A673 (cell line): Measurements from ENCODE around the gene HLA-DQA2. TPM values are rescaled to one million over a fixed set of nuclear protein-coding genes. Genes with fewer than 3 reads are reported as not detected.

Experiments used
- BruUV-seq: library from RNA; stranded (reverse); fragments of 400-500 nt; replicated peaks from 2 replicates; lab custom pipeline; 2021; lab: Mats Ljungman, UMichigan
- CTCF ChIA-PET: fragments of 300-600 bp; sonication (Branson Sonifier 250); formaldehyde crosslinking; loops from one replicate; lab custom pipeline; 2022; ENCODE audit warnings: antibody characterized with exemption; lab: Charles Lee
- POLR2A ChIA-PET: fragments of 300-600 bp; sonication (Branson Sonifier 250); formaldehyde crosslinking; loops from one replicate; lab custom pipeline; 2022; ENCODE audit warnings: antibody characterized with exemption; ENCODE audit not compliant: low non-redundant PET; lab: Charles Lee
- DNase-seq: peaks from one replicate; pipeline ENCODE4 v3.0.0-alpha.2; 2015; ENCODE audit warnings: low spot score
- H3K27ac ChIP-seq: fragments of 200-600 bp; sonication (generic); 2 replicates; pipeline ENCODE4 v1.5.1; 2016; ENCODE audit warnings: mixed run types, low read depth, mild to moderate bottlenecking, mixed read lengths, antibody characterized with exemption, low read length; ENCODE audit not compliant: poor library complexity, severe bottlenecking
- H3K27me3 ChIP-seq: fragments of 200-600 bp; sonication (generic); replicated peaks from 2 replicates; pipeline ENCODE4 v1.6.1; 2017; ENCODE audit warnings: mixed run types, low read depth, mild to moderate bottlenecking, mixed read lengths, antibody characterized with exemption, low read length; ENCODE audit not compliant: insufficient read depth, poor library complexity
- H3K36me3 ChIP-seq: fragments of 200-600 bp; sonication (generic); 2 replicates; pipeline ENCODE4 v1.6.1; 2016; ENCODE audit warnings: mixed run types, mild to moderate bottlenecking, mixed read lengths, antibody characterized with exemption, low read length; ENCODE audit not compliant: insufficient read depth, poor library complexity, severe bottlenecking
- H3K4me1 ChIP-seq: fragments of 200-600 bp; sonication (generic); 2 replicates; pipeline ENCODE4 v1.6.1; 2017; ENCODE audit warnings: mixed run types, mild to moderate bottlenecking, mixed read lengths, antibody characterized with exemption, low read length; ENCODE audit not compliant: insufficient read depth, poor library complexity, severe bottlenecking
- H3K4me3 ChIP-seq: fragments of 200-600 bp; sonication (generic); 2 replicates; pipeline ENCODE4 v1.5.1; 2016; ENCODE audit warnings: low read depth, mixed run types, mild to moderate bottlenecking, mixed read lengths, low read length; ENCODE audit not compliant: poor library complexity, severe bottlenecking
- H3K9me3 ChIP-seq: fragments of 200-600 bp; sonication (generic); 2 replicates; pipeline ENCODE4 v1.6.1; 2016; ENCODE audit warnings: mixed run types, low read depth, mild to moderate bottlenecking, mixed read lengths, antibody characterized with exemption, low read length; ENCODE audit not compliant: poor library complexity, severe bottlenecking
- EZH2 ChIP-seq: fragments of 200-600 bp; sonication (generic); IDR thresholded peaks from 2 replicates; pipeline ENCODE4 v1.6.1; 2017; ENCODE audit warnings: borderline replicate concordance, low read depth, mild to moderate bottlenecking, mixed read lengths, antibody characterized with exemption, low read length; ENCODE audit not compliant: poor library complexity, severe bottlenecking
- intact Hi-C: fragments of 100-400 bp; cut with micrococcal nuclease; formaldehyde crosslinking; loops from one replicate; pipeline ENCODE4 v1.10.0; 2022; ENCODE audit not compliant: unreplicated experiment
- total RNA-seq: library from RNA; stranded (reverse); gene quantifications from 2 replicates; pipeline ENCODE4 v1.2.3, GENCODE V29; 2021
- TF ChIP-seq, protein P1 (sequence below): fragments of 300-800, 200-600 bp; sonication (generic); conservative IDR thresholded peaks from 2 replicates; pipeline ENCODE4 v1.5.1; 2017; ENCODE audit warnings: low read depth, mild to moderate bottlenecking, antibody characterized with exemption, low read length, moderate library complexity, mixed read lengths

HLA-DQA2 gene
- total RNA-seq, 1 experiment from 2014 or later, result not detected

DNA sequence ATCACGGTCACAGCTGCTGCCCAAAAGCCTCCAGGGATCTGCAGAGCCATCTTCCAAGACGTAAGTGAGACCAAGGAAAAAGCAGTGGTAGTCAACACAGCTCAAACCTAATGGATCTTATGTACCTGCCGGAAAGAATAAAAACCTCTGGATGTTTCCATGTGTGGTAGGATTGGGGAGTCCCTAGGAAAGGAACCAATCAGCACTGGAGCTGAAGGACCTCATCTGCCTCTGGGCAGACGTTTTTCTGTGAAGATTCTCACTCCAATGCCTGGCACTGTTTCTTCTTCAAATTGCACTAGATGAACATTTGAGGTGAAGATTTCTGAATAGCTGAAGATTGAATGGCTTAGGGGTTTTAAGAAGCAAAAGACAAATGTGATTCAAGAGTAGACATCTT is 22.2 kb downstream of the HLA-DQA2 start, which contains the start of gene HLA-DQB2:
HLA-DQB2 (minus strand) TSS at position 112 of the 400 bp plus-strand sequence; CDS start at position 50, 62 bp downstream.
- ChIA-PET CTCF (no interaction called here), POLR2A (no interaction called here)
- Histone ChIP-seq H3K27ac (no peak within 1 kb of the TSS), H3K4me3 (no peak within 1 kb of the TSS), H3K4me1 (no peaks in the 10 kb centered on the region), H3K36me3 (no peaks in the 10 kb centered on the region), H3K9me3 (no peaks in the 10 kb centered on the region), H3K27me3 (peaks cover 34% of the 10 kb centered on the region)
- intact Hi-C loops, result loop anchor here (5.0 kb wide), 1 partner anchor 101 kb away; no protein-coding TSS in a partner anchor
- DNase-seq, result no peak
- TF ChIP-seq, protein P1, sequence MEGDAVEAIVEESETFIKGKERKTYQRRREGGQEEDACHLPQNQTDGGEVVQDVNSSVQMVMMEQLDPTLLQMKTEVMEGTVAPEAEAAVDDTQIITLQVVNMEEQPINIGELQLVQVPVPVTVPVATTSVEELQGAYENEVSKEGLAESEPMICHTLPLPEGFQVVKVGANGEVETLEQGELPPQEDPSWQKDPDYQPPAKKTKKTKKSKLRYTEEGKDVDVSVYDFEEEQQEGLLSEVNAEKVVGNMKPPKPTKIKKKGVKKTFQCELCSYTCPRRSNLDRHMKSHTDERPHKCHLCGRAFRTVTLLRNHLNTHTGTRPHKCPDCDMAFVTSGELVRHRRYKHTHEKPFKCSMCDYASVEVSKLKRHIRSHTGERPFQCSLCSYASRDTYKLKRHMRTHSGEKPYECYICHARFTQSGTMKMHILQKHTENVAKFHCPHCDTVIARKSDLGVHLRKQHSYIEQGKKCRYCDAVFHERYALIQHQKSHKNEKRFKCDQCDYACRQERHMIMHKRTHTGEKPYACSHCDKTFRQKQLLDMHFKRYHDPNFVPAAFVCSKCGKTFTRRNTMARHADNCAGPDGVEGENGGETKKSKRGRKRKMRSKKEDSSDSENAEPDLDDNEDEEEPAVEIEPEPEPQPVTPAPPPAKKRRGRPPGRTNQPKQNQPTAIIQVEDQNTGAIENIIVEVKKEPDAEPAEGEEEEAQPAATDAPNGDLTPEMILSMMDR, result no peak
- TF ChIP-seq EZH2, result no peak
- no TSS peak for BruUV-seq

DNA sequence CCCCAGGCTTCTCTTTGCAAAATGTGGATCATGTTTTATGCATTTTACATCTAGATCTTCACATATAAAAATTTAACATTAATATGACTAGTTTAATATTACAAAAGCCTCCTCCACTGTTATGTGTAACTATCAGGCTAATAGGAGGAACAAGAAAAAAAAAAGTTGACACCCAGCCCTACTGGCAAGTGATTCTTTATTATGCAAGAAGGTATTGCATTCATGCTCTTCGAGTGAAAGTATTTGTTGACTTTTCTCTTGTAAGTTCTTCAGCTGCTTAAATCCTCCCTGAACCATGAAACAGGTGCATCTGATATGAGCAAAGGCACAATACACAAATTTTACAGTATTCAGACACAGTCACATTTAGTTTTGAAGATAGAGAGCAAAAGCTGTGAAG is 22.9 kb downstream of the HLA-DQA2 start:
- CTCF ChIA-PET, result no interaction called here
- TF ChIP-seq, protein P1, result no peak
- TF ChIP-seq EZH2, result no peak
- Histone ChIP-seq H3K4me1 (no peaks in the 10 kb centered on the region), H3K36me3 (no peaks in the 10 kb centered on the region), H3K9me3 (no peaks in the 10 kb centered on the region), H3K27me3 (peaks cover 40% of the 10 kb centered on the region), H3K4me3 (no peak overlapping the region), H3K27ac (no peak overlapping the region)
- no peak for DNase-seq
- no TSS peak for BruUV-seq
- POLR2A ChIA-PET, result no interaction called here
- intact Hi-C loops, result loop anchor here (5.0 kb wide), 1 partner anchor 102 kb away; no protein-coding TSS in a partner anchor

DNA sequence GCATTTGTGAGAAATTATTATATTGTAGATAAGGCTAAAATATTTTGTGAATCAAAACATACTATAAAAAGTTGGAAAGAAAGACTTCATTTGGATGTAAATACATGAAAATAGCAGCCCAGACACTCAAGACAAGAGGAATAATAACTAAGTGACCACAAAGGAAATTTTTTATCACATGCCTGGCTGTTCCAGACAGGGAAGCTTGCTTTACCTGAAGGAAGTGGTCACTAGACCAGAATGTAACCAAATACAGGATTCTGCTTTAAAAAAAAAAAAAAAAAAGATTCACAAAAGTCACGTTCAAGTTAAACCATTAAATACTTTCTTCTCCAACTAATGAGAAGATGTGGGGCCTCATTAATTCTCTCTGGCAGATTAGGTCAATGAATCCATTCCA is 31.5 kb downstream of the HLA-DQA2 start:
- H3K27ac ChIP-seq, result no peak overlapping the region
- no peaks in the 10 kb centered on the region for H3K4me1 ChIP-seq
- no peak overlapping the region for H3K4me3 ChIP-seq
- BruUV-seq, result no TSS peak
- POLR2A ChIA-PET, result no interaction called here
- DNase-seq, result no peak
- no peak for TF ChIP-seq EZH2
- TF ChIP-seq, protein P1, result no peak
- H3K36me3 ChIP-seq, result no peaks in the 10 kb centered on the region
- H3K9me3 ChIP-seq, result no peaks in the 10 kb centered on the region
- intact Hi-C loops, result no loop called here
- CTCF ChIA-PET, result no interaction called here
- peaks cover 47% of the 10 kb centered on the region for H3K27me3 ChIP-seq
